CD4-positive, alpha-beta T cell treated with Interleukin-1 beta for 1 hour (primary cell): ENCODE data around the gene PACRG.
A peak's percentile ranks its signal among the peaks of the same experiment; 100 is the strongest.

ENCODE experiments used
- DNase-seq, 2 donors: peaks; one replicate each; pipeline ENCODE4 v3.0.0-alpha.2; 2020 to 2022

The PACRG gene

DNA sequence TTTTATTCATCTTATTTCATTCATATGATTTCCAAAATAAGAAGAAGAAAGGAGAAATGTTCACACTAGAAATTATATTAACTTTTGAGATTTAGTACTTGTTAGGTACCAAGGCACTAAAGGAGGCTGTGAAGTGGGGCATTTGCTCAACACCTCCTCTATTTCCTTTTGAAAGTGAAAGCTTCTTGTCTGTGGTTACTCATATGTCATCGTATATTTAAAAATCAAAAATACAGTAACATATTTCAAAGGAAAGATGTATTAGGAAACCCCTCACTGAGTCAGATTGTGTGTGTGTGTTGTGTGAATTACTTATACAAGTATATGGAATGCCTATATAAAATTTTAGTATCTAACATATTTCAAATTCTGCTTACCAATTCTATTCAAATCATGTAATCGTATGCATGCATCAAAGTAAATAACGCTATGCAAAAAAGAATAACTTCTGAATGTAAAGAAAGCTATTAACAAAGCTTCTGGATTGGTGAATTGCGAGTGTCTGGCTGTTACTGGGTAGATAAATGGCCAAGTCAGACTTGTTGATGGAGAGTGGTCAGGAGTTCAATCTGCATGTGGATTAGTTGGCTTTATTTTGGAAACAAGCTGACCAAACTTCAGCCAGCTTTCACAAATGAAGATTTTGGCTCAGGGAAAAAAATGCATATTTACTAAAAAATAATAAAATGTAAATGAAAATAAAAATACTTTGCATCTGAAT is 70.9 kb downstream of the PACRG start:
- DNase-seq: no peak

DNA sequence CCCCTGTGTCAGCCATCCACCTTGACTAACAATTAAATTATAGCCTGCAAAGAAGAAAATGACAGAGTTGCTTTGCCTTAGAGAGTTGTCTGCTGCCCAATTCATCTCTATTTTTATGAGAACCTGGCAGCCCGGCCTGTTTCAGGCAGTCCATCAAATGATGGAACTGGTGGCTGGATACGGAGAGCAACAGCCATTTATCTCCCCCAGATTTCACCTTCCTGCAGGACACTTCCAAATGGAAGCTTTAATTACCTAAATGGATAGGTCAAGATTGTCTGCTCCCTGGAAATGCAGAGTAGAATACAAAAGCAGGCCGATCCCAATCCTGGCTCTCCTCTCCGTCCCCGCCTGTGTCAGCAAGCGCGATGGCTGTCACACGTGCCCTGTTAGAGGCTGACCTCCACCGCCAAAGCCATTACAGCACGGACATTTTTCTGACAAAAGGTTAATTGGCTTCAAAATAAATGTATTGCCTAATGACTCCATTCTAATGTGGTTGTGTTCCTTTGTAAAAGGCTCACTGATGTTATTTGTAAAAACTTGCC is 86.7 kb downstream of the PACRG start:
- DNase-seq: no peak

DNA sequence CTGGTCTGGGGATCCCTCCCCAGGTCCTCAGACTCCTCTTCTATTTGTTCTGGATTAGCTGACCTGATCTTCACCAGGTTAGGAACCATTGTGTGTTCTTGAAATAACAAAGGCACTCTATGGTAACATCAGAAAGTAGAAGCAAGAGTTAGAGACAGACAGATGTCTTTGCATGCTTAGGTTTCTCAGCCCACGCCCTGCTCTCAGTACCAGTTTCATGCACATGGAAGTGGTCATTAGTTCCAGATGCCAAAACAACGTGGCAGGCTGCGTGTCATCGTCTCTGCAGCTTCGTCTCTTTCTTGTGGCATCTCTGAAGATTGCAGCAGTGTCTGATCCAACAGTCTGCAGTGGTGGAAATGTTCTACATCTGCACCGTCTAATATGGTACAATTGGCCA is 89.4 kb downstream of the PACRG start:
- no peak for DNase-seq

DNA sequence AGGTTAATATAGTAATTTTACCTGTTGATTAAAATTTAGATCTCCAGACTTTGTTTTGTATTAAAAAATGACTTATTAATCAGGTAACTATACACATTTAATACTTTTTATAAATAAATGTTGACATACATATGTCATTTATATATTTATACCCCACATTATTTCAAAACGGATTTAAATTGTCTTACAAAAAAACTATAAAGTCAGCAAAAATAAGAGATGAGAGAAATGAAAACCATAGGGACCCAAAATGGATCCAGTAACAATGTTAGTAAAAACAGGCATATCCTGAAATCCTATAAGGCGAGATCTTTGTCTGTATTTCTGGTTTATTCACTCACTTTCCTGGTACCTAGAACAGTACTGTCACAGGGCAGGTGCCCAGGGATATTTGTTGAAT is 91.5 kb downstream of the PACRG start:
- no peak for DNase-seq

DNA sequence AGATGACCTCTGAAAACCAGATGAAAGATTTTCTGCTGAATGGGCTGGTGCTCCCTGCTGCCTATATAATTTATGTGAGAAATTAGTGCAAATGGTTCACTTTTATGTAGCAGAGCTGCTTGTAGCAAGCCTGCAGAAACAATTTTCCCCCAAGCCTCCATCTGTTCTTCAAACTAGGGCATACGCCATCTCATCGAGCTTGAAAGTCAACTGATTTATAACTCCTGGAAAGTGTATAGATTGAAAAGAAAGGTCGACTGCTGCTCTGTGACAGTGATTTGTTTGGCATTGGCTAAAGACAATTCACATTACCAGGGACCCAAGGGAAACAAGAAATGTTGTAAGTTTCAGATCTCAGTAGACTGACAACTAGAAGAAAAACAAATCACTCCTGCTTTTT is 93.3 kb downstream of the PACRG start:
- no peak for DNase-seq

DNA sequence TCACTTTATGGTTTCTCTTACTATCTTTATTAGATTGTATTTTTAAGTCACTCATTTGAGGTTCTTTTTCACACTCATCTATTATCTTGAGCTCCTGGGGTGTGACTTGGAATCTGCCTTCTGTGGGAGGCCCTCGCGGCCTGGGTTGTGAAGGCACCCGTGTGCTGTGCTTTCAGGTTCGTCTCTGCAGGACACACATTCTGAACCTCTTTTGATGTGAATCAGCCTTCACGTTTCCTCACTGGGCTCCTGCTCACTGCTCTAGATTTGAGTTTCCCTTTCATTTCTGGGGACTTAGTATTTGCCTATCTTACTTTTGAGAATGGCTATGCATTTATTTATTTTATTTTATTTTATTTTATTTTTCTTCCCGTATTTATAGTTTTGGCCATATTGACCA is 97.8 kb downstream of the PACRG start:
- DNase-seq: peak in 1 of 2 donors; percentile 2

DNA sequence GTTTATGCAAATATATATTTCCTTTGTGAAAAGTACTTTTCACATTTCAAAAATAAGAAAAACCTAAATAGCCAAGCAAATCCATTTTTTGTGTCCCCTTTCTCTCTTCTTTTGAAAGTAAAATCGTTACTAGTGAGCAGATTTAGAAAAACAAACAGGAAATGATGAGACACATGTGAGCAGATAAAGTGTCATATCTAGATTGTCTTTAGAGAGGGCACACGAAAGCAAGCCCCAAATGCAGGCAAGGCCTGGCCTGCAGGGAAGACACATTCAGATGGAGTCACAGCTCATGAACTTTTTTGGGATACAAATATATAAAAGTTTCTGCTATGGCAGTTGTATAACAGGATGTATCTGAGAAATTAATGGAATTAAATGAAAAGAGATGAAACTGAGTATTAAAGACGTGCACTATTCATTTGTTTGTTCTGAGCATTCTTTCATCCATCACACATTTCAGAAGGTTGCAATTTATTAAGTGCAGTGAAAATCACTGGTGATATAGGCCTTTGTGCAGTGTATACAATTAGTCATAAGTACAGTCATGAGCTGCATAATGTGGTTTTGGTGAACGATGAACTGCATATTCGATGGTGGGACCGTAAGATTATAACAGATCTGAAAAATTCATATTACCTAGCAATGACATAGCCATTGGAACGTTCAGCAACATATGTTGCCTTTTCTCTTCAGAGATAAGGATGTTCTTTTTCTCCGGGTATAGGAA is 101.4 kb downstream of the PACRG start:
- DNase-seq: no peak

DNA sequence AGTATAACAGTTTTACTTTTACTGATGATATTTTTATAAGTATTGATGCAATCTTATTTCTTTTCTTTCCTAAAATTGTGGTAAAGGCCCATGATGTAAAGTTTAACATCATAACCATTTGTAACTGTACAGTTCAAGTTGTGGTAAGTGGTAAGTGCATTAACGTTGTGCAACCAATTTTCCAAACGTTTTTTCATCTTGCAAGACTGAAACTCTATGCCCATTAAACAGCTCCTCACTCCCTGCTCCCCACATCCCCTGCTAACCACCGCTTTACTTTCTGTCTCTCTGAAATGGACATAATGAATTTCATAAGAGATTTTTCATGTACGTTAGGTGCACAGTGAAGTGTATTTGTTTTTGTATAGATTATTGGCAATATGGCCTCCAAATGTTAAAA is 106.0 kb downstream of the PACRG start:
- DNase-seq: no peak

DNA sequence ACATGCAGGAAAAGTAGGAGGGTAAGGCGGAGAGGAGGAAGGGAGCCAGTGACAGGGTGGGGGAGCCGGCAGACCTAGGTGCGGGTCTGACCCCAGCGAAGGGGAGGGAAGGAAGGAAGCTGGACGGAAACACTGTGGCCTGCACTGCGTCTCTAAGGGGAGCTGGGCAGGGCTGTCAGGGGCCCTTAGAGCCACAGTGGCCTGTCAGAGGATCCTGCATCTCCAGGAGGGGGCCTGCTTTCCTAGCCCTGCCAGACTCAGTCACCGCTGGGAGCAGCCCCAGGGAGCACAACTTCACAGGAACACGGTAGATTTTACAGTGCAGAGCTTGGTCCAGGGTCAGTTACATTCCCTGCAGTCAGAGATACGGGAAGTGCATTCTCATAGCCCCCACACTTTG is 118.2 kb downstream of the PACRG start:
- no peak for DNase-seq

DNA sequence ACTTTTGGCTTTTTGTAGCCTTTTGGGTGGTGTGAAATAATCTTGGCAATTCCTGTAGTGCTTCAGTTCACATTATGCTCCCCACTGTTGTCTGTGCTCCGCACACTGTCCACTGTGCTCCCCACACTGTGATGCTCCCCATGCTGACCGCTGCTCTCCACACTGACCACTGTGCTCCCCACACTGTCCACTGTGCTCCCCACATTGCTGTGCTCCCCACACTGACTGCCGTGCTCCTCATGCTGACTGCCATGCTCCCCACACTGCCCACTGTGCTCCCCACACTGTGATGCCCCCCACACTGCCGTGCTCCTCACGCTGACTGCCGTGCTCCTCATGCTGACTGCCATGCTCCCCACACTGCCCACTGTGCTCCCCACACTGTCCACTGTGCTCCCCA is 118.9 kb downstream of the PACRG start:
- no peak for DNase-seq

DNA sequence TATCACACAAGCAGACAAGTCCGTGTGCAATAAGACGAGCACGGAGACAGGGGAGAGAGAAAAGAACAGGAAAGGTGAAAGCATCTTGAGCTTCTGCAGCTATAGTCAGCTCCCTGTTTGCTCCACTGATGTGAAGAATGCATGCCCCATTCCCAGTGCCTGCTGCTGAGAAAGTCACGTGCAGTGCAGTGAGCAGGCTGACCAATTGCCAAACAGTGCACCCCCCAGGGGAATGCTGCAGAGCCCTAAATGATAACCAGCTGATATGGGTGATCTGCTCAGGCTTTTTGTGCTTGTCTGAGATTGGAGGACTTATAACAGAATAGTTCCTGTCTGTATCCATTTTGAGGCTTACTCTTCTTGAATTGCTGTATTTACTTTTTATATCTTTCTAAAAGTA is 121.5 kb downstream of the PACRG start:
- DNase-seq: no peak

DNA sequence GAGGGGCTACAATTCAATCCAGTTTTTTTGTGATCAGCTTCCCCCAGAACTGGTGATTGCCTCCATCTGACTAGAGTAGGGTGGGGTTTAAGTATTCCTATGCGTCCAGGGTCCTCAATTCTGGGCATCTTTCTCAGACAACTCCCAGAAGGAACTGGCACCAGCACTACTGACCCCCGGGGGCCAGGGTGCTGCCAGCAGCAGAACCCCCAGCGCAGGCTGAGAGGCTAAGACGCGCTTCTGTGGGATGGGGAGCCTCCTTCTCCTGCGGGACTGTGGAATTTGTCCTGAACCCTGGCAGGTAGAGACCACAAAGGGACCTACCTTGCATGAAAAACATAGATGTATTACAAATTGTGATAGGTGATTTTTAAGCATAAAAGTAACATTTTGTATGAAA is 124.4 kb downstream of the PACRG start:
- no peak for DNase-seq

DNA sequence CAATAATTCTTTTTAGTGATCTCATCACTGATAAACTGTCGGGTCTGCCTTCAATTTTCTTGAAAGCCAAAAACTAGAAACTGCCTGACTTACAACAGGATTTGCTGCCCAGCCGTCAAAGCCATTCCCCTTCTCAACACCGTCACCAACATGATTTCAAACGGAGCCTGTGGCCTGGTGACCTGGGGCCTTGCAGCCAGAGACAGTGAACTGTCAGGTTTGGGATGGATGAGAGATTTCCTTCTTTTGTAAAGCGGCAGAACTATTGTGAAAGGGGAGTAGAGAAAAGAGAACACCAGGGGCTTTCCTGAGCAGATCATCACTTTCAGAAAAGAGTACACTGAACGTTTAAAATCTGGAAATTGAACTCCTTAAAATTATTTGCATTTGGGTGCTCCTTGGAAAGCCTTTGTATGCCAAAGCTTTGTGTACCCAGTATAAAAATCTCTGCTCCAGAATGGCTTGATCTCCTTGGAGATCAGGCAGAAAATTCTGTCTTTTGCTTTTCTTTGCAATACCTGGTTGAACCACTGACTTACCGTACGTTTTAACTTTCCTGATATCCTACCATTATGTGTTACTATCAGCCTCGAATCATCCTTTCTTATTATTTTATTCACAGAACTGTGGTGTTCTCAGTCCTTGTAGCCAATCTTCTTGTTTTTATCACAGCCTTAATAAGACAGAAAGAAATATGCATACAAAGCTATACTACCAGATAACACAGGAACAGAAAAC is 125.2 kb downstream of the PACRG start:
- DNase-seq: no peak

DNA sequence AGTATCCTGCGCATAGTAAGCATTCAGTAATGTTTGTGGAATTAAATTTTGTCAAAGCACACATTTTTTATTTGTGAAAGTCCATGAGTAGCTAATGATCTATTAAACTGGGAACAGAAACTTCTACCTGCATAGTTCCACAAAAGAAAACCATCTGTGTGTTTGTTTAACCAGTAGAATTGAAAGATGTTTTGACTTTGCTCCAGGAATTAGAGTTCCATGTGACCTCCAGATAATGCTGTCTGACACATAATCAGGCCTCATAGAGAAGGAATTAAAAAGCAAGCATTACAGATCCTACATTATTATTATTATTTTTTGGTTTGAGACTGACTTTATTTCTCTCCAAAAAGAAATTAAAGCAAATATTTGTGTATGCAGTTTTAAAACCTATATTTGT is 126.5 kb downstream of the PACRG start:
- no peak for DNase-seq

DNA sequence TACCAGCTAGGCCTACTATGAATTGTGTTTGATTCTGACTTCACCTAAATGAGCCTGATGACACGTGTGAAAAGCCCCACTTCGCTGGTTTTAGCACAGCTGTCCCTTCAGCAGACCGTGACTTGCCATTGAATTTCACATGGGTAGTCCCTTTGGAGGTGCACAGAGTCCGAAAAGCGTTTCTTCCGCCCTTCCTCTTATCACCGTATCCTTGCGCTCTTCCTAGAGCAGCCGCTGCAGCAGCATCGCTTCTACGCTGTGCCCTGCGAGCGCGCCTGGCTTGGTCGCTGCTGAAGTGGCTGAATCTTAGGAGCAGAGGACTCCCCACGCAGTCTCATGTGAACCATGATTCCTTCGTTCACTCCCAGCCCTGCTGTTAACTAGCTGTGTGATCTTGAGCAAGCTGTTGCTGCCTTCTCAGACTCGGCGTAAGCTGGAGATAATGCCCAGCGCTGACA is 127.0 kb downstream of the PACRG start:
- DNase-seq: no peak

DNA sequence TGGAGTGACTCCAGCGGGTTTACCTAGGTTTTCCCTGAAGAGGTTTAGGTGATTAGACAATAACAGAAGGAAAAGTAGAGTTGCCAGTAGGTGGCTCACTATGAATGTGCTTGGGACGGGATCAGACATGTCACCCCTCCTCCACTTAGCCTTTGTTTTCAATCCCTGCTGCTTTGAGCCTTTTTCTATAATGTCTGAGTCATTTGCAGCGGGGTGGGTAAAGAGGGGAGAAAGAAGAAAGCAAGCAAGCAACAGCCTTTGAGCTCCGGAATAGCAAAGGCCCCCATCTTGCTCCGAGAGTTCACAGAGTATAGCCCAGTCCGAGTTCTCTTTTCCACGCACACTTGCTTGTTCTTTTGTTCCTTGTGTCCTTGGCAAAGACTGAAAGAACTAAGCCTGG is 129.1 kb downstream of the PACRG start:
- DNase-seq: no peak

DNA sequence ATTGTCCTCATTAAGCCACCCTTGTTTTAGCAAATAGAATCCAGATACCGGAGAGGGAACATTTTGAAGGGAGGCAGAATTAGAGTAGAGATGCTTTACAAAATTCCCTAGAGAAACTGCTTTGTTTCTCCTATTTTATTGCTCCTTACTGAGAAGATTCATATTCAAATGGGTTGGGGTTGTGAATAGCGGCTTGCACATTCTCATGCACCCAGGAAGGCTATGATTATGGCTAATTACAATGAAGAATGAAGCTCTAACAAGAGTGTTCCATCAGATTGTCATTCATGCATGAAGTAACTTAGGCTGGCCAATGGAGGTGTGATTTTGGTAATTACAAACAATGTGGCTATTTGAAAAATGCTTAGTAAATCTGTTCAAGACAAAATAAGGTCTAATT is 129.6 kb downstream of the PACRG start:
- DNase-seq: no peak

DNA sequence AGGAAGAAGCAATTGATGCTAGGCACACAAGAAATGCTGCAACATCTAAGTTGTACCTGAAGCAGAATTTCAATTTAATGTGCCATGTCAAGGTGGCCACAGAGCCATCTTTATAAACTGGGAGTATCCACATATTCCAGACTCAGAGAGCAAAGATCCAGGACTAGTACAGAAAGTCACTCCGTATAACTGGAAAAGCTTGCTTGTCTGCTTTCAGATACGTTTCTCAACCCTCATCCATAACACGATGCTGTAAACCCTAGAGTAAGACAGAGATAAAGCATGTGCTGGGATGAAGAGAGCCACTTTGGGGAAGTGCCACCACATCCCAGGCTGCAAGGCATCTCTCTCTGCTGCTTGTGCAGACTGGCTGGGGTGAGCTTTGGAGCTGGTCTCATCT is 134.7 kb downstream of the PACRG start:
- no peak for DNase-seq

DNA sequence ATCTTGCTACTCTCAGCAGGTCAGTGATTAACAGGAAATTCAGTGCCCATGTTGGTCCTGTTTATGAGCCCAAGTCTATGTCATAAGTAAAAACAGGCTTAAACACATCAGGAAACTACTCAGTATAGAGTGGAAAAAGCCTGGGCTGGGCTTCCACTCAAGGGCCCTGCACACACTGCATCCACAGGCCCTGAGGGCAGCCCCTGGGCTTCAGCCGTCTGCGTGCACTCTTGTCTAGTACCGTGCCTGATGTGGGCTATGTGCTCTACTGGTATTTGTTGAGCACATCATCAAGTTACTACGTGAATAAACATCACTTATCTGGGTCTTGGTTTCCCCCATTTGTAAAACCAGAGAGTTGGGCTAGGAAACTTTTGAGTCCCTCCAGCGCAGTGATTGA is 135.2 kb downstream of the PACRG start:
- DNase-seq: no peak

DNA sequence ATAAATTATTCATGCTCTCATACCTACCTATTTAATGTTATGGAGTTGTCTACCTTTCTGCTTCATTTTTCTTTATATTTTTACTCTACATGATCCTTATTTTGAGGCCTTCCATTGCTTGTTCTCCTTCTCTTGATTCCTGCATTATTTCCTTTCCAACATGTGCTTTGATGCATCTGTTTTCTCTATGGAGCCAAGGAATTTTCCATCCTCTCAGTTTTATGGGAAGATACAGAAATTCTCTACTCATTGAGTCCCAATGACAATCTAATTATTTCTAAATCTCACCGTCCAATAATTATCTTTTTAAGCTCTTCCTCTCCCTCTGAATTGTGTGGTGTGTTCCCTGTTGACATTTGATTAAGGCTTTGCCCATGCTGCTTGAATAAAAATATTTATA is 136.0 kb downstream of the PACRG start:
- DNase-seq: no peak

DNA sequence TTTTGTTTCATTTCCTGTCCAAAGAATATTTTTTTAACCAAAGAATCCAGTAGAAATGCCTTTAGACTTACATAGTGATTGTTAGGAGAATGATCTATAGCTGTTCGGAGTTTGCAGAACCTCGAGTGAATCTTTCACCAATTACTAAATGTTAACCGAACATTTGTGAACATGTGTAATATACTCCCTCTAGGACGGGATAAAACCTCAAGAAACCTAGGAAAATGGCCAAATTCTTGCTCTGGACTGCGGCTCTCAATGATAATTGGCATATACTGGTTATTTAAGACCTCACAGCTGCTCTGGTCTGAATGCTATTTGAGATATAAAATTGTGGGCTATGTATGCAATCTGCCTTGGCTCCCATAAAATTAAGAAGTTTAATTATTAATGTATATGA is 137.1 kb downstream of the PACRG start:
- DNase-seq: no peak

DNA sequence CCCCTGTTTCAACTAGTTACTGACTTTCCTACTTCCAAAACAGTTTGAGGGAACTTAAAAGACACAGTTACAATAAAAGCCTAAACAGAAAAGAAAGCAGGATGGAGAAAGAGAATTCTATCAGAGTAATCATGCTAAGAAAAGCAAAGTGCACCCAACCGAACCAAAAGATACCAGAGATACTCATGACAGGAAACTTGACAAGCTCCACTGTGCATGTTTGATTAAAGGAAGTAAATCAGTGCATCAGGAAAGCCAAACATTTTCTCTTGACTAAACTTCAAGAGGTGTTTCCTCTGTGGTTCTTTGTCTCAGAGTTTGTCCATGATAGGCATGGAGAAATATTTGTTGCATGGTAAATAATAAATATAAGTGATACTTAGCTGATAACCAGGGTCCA is 138.9 kb downstream of the PACRG start:
- DNase-seq: no peak

DNA sequence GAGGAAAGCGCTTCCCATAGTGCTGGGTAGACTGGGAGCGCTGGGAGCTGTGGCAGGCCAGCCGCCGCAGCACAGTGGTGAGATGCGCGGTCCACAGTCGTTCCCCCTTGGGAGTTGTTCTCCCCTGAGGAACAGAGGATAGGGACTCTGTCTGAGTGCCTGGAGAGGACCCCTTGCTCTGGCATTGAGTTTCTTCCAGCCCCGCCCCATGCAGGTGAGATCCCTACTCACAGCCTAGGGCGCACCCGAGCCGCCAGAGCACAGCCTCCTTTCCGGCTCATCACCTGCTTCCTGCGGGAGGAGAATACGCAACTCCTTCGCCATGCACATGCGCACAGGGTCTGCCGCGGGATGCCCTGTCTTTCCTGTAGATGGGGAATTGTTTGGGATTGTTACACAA is 140.6 kb downstream of the PACRG start:
- DNase-seq: no peak

DNA sequence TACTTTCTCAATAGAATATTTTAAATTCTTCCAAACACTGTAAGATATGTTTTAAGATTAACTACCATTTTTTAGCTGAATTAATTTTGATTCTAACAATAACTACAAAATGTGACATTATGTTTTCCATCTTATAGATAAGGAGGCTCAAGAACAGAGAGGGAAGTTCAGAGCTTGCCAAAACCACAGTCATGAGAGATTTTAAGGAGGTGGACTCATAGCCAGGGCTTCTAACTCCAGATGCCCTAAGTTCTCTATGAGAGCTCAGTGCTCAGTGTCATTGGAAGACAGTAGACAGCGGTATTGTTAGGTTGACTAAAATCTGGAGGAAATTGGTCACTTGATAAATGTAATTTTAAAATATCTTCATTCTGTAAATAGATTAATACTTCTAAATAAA is 144.2 kb downstream of the PACRG start:
- DNase-seq: no peak
